ENCODE measurements around the gene ZBTB12. TPM values are rescaled to one million over a fixed set of nuclear protein-coding genes. Genes with fewer than 3 reads are reported as not detected.

The ZBTB12 gene
- total and polyA plus RNA-seq, 2 of the 8 experiments (the other 6 are each of a cell fraction or from before 2014, with no cell fraction given): 20.7 to 40.8 TPM

DNA sequence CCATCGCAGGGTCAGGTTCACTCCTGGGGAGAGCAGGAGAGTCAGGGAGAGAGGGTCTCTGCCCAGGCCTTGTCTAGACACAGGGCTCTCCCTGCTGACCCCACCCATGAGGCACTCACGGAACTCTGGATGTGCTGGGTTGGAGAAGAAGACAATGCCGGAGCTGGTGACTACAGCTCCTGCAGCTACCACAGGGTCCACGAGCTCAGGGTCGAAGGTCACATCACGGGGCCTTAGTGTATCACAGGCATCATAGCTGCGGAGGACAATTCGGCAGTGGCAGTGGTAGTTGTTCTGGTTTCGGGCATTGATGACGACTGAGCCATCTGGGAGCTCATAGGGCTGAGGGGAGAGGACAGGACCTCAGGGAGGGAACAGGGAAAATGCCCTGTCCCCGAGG, 42.0 kb downstream of the ZBTB12 start (continued):
- TF ChIP-seq, protein P1, sequence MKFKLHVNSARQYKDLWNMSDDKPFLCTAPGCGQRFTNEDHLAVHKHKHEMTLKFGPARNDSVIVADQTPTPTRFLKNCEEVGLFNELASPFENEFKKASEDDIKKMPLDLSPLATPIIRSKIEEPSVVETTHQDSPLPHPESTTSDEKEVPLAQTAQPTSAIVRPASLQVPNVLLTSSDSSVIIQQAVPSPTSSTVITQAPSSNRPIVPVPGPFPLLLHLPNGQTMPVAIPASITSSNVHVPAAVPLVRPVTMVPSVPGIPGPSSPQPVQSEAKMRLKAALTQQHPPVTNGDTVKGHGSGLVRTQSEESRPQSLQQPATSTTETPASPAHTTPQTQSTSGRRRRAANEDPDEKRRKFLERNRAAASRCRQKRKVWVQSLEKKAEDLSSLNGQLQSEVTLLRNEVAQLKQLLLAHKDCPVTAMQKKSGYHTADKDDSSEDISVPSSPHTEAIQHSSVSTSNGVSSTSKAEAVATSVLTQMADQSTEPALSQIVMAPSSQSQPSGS (IDR thresholded peaks at IDR 0.05; ENCODE audit: low read length): no peak
- TF ChIP-seq RNF2 (IDR thresholded peaks at IDR 0.05; ENCODE audit: borderline replicate concordance, low read depth, low read length, missing control alignments, poor library complexity, severe bottlenecking) (no peak), E2F6 (IDR thresholded peaks at IDR 0.05) (no peak), FOSL1 (IDR thresholded peaks at IDR 0.05; ENCODE audit: insufficient read depth, low read depth, low read length) (no peak)
